HG03196 (cell line): ENCODE data around the gene THAP10.
"Not testable (repeated sequence)": the region's sequence is repeated elsewhere in the genome, so short reads cannot be mapped to it uniquely, and the experiment has no call there.

Source experiments
- ATAC-seq: cut with Tn5 transposase; IDR thresholded peaks from one replicate; pipeline ENCODE4 v1.9.1; 2021; ENCODE audit not compliant: unreplicated experiment

Gene THAP10

DNA sequence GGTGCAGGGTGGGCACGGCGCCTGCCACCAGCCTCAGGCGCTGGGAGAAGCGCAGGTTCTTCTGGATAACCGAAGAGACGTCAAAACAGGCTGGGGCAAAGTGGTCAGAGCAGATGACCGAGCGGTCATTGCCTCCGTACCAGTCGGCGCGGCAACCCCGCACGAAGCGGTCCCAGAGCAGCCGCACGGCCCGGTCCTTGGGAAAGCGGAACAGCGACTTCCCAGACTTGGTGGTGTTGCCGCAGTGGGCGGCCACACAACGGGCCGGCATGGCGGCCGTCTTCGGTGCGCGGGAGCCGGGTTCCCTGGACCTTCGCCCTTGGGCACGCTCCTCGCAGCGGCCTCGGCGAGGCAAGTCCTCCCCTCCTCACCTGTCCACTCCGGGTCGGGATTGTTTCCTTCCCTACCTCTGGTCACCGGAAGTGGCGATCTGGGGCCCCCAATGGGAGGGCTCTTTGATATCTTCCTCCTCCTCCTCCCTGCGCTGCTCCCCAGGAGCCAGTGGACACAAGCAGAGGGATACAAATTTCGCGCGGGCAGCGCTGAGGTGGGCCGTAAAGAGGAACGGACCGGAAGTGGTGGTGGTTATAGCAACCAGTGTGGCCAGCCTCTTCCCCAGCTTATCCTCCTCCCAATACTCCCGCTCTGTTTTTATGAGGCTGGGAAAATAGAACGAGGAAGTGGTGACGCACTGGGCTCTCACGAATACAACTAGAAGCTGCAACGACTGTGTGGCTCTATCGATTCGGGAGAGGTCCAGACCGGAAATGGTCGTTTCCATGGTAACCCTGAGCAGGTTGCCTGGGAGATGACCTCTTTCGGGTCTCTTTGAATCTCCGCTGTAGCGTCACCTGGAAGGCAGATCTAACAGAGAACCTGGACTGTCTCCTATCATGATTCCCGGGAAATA is at the start of gene THAP10, which contains the start of gene LRRC49:
Gene THAP10, minus strand, starts transcription at position 432 of the 910 bp plus-strand sequence. Its CDS starts 161 bp downstream, at position 271.
Gene LRRC49, plus strand, starts transcription at position 825 of the 910 bp plus-strand sequence. Its CDS starts 69 bp downstream, at position 894.
- ATAC-seq = peak; percentile 75

DNA sequence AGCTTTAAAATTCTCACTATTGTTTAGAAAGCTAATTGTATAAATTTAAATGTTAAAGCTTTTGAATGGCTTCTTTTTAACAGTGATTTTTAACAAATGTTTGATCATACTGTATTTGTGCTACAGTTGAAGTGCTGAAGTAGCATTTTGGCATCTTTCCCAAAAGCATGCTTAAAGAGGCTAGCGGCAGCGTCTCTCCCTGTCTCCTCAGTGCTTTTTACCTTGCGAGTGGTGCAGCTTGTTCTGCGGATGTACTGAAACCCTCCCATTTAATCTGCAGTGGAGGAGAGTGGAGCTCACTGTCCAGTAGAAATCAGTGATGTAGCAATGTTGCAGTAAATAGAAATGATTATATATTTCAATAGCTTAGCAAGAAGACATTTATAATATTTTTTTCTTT is 44.1 kb upstream of the THAP10 start:
- no peak for ATAC-seq

DNA sequence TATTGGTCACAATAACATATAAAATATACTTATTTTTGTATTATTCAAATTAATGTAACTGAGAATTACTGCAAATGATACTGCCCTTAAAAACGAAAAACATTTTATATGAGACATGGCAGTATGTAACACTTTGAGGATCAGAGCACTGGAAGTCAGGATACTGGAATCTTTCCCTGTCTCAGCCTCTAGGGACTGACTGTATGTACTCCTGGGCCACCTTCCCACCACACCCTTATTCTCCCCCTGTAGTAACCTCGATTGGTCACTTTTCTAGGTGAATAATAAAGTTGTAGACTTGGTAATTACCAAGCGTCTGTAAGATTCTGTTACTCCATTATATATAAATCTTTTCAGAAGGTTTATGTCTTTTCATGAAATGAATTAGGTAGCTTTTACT is 43.4 kb upstream of the THAP10 start:
- ATAC-seq = no peak

DNA sequence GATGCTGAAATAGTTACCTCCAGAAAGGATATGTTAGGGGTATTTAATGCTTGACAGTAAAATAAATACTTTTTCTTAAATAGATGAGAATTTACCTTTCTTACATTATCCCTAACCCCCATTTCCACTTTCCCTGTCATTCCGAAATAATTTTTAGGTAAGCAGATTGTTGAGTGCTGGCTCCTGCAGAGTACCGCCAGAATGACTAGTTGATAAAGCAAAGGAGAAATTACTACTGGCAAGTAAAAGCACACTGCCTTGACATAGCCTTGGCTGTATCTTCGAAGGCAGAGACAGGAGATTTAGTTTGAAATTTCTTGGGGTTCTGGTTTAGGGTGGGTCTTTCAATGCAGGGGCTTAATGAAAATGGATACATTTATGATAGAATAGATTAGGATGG is 41.2 kb upstream of the THAP10 start:
- ATAC-seq = no peak

GRCh38 chr15:70932397-70932796 is 40.2 kb upstream of the THAP10 start:
- no peak for ATAC-seq

GRCh38 chr15:70931821-70932220 is 39.6 kb upstream of the THAP10 start:
- no peak for ATAC-seq

GRCh38 chr15:70926914-70927313 is 34.7 kb upstream of the THAP10 start:
- not testable (repeated sequence) for ATAC-seq

DNA sequence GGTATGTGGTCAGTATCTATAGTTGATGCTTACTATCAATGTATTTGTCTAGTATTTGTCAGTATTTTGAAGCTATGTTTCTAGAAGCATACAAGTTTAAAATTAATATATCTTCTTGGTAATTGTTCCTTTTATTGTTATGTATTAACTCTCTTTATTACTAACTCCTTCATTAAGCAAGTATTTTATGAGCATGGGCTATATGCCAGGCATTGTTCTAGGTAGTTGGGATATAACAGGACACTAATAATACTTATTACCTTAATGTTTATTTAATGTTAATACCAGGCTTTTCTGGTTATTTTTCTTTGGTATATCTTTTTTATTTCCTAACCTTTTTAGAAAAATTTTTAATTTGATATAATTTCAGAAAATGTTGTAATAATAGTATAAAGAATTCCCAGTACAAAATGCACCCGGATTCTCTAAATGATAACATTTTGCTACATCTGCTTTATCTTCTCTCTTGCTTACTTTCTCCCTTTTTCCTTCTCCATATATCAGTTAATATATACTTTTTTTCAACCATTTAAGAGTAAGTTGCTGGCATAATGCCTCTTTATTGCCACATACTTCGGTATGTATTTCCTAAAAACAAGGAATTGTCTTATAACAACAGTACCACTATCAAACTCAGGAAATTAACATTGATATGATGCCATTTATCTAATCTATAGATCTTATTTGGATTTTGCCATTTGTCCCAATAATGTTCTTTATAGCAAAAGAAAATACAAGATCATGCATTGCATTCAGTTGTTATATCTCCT is 31.3 kb upstream of the THAP10 start:
- no peak for ATAC-seq

- no peak for ATAC-seq
These were observed 29.9 kb upstream of the THAP10 start for GRCh38 chr15:70922119-70922518.

DNA sequence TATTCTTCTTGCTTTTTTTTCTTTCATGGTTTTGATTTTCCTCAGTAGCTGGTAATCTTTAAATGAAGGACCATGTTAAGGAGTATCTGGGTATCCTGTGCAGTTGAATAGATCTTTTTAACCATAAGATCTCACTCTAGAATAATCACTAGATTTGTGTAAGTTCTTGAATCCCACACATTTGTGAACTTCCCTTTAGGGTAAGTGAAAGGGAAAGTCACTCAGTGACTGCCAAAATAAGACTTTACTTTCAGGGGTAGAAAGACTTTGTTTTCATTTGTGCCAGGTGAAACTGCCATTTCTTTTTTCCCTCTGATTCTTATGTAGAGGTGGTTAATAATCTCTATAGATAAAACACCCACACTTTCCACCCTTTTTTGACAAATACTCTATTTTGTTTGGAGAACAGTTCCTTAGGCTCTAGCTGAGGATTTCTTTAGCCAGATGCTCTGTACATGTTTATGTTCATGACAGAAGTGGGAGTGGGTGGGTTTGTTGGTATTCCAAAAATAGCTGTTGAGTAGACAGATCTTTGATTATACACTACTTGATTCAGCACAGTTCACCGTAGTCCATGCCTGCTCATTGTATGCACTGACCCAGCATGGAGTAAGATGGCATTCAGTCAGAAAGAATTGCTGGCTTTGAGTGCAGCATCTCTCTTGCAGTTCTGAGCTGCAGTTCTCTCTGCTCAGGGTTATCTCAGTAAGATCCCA is 28.9 kb upstream of the THAP10 start:
- no peak for ATAC-seq

- no peak for ATAC-seq
These were observed 25.7 kb upstream of the THAP10 start for GRCh38 chr15:70917955-70918354.

DNA sequence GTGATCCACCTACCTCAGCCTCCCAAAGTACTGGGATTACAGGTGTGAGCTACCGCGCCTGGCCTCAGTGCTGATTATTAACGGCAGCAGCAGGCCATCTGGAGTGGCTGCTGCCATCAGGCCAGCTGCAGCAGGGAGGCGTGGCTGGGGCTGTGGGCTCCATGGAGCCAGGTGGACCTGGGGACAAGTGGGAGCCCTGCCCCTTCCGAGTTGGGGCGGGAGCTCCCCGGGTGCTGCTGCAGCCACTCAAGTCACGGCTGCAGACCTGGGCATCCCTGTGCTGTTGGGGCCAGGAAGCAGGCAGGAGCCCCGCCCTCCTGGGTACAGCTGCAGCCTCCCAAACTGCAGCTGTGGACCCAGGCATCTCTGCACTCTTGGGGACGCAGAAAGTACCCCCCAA is 24.3 kb upstream of the THAP10 start:
- no peak for ATAC-seq

- no peak for ATAC-seq
These were observed 20.0 kb upstream of the THAP10 start for GRCh38 chr15:70912187-70912586.

DNA sequence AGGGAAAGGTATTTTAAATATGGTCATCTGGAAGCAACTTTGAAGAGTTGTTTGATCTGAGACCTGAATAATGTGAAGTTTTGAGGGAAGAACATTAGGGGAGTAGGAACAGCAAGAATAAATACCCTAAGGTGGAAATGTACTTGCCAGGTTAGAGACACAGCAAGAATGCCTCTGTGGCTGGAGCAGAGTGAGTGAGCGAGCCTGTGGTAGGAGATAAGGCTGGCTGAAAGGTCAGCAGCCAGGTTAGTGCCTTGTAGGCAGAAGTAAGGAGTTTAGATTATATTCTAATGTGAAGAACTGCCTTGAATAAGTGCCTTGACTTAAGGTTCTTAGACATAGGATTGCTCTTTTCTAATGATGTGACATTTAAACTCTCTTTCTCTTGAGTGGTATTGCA is 18.7 kb upstream of the THAP10 start:
- no peak for ATAC-seq

GRCh38 chr15:70907784-70908471 is 15.7 kb upstream of the THAP10 start:
- no peak for ATAC-seq

GRCh38 chr15:70906842-70907241 is 14.6 kb upstream of the THAP10 start:
- no peak for ATAC-seq

DNA sequence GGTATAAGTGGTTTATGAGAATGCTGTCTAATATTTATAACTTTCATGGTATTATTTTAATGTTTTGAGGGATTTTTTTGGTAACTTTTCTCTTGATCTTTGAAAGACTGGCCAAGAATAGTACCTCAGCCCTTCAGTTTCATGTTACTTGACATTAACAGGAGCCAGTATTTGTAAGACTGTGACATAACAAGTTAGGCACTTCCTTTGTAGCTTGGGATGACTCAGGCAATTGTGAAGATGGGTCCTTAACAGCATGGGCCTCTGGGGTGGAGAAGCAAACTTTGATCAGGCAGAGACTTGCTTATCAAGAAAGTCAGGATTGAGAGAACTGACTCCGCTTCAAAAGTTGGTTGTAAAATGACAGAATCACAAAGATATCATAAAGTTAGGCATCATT is 9.9 kb upstream of the THAP10 start:
- ATAC-seq = no peak

GRCh38 chr15:70892912-70893560 is 803 bp upstream of the THAP10 start:
- no peak for ATAC-seq

DNA sequence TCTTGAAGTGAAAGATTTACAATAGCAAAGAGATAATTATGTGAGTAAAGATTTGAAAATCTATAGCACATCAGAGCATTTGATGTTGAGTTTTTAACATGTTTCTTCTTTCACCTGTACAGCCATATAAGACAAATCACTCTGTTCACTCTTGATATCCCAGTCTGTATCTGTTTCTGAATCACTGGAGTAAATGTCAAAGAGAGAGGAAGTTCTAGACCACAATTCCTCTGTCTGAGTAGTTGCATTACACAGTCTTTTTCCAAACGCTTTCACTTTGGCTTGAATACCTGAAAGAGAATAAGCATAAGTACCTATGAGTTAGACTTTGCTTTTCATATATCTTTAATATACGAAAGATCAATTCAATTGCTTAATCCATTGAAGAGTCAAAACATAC is 9.9 kb downstream of the THAP10 start:
- no peak for ATAC-seq

DNA sequence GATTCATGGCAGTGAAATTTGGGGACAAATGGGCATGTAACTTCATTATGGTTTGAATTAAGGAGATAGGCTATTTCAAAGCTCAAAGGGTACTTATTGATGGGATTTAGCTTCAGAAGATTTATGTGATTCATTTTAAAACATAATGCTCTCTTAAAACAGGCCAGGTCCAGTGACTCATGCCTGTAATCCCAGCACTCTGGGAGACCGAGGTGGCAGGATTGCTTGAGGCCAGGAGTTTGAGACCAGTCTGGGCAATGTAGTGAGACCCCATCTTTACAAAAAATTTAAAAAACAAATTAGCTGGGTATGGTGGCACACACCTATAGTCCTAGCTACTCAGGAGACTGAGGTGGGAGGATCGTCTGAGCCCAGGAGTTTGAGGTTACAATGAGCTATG is 11.5 kb downstream of the THAP10 start:
- ATAC-seq = no peak
